CD4-positive, alpha-beta T cell treated with Interleukin-15 for 1 hour (primary cell): ENCODE data around the gene ARFGAP3.

Source experiments
- DNase-seq: peaks from one replicate; pipeline ENCODE4 v3.0.0-alpha.2; 2020

The ARFGAP3 gene

DNA sequence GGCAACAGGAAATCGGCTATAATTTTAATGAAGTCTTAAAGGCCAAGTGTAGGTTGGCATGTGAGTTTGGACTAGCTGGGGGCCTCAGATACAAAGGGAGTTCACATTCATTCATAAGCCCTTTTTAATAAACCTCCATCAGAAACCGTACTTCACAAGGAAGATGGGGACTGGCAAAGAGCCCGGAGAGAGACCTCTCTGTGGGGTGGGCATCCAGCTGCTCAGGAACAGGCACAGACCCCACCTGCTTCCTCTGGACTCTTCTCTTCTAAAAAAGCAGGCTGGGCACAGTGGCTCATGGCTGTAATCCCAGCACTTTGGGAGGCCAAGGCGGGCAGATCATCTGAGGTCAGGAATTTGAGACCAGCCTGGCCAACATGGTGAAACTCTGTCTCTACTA, 3.9 kb upstream of the ARFGAP3 start:
- DNase-seq: no peak

DNA sequence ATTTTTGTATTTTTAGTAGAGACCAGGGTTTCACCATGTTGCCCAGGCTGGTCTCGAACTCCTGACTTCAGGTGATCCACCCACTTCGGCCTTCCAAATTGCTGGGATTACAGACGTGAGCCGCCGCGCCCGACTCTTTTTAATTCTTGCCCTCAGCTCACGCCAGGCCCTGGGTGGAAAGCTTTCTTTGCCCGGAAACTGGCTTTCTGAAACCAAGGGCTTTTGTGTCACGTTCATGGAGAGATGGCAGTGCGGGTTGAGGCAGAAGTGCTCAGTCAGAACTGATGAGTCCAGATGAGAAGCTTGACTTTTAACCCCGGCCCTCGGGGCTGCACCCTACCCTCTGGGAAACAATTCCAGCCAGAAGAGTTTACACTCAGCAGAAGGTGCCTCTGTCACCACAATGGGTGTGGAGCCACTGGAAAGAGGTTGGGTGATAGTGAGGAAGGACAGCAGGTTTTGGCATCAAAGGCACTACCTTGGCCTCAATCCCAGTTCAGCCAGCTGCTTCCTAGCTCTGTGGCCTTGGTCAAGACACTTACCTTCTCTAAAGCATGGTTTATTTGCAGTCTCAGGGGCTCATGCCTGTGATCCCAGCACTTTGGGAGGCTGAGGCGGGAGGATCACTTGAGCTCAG, 890 bp upstream of the ARFGAP3 start:
- no peak for DNase-seq

DNA sequence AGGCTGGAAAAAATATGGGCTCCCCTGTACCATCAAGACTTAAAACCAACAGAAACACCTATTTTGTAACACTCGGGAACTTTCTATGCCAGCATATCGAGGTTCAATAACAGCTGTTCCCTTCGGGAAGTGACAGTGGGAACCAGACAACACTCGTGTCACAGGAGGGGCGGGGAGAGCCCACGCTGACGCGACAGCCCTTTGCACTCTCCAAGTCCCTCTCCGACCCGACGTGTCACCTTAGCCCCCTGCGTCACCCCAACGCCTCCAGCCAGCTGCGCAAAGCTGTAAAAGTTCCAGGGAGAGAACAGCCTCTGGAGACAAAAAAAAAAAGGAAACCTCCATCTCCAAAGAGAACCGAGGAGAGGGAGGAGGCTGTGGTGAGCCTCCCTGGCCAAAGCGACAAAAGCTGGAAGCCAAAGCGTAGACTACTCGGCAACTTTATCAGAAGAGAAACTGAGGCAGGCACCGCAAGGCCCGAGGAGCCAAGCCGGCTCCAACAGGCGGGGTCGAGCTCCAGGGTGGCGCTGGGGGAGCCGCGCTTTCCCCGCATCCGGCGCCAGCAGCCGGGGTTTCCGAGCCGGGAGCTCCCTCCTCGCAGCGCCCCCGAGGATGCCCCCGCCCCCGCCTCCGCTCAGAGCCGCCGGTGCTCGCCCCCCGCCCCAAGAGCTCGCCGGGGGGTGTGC, 751 bp downstream of the ARFGAP3 start:
- peak; percentile 72 for DNase-seq

DNA sequence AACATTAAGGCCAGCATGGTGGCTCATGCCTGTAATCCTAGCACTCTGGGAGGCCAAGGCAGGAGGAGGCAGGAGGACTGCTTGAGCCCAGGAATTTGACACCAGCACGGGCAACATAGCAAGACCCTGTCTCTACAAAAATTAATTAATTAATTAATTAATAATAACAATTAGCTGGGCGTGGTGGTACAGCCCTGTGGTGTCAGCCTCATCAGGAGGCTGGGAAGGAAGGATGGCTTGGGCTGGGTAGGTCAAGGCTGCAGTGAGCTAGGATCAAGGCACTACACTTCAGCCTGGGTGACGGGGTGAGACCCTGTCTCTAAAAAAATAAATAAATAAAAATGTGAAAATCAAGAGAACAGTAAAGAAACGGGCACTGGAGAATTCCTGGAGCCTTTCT, 1.4 kb downstream of the ARFGAP3 start:
- no peak for DNase-seq

DNA sequence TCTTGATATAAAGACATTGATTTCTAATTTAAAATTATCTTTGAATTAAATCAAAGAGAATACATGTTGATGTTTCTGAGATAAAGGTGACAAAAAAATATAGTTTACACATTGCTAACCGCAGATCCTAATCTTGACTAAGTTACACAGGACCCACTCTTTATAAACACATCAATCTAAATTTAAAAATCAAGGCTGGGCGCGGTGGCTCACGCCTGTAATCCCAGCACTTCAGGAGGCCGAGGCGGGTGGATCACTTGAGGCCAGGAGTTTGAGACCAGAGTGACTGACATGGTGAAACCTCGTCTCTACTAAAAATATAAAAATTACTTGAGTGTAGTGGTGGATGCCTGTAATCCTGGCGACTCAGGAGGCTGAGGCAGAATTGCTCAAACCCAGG, 1.9 kb downstream of the ARFGAP3 start:
- DNase-seq: no peak

DNA sequence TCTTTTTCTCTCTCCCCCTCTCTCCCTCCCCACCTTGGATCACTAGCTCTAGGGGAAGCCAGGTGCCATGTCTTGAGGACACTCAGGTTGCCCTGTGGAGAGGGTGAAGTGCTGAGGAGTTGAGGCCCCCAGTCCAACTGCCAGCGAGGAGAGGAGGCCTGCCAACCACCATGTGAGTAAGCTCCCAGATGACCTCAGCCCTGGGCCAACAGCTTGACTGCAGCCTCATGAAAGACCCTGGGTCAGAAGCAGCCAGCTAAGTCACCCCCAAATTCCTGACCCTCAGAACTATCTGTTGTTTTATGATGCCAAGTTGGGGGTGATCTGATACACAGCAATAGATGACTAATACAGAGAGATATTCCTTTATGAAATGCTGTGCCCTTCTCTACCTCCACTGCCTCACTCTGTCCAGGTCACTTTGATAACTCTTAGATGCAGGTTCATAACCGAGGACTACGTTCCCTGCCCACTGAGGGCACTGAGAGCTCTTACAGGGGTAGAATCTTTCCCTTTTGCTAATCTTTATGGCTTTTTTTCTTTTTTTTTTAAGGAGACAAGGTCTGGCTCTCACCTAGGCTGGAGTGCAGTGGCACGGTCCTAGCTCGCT, 8.0 kb downstream of the ARFGAP3 start:
- DNase-seq: no peak

DNA sequence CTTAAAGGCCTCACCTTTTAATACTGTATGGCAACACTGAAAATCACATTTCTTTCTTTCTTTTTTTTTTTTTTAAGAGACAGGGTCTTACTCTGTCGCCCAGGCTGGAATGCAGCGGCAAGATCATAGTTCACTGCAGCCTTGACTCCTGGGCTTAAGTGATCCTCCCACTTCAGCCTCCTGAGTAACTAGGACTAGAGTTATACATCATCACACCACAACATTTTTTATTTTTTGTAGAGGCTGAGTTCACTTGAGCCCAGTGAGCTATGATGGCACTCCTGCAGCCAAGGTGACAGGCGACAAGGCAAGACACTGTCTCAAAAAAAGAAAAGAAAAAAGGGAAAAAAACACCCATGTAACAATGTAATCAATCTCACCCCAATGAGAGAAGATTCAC, 10.0 kb downstream of the ARFGAP3 start:
- no peak for DNase-seq

DNA sequence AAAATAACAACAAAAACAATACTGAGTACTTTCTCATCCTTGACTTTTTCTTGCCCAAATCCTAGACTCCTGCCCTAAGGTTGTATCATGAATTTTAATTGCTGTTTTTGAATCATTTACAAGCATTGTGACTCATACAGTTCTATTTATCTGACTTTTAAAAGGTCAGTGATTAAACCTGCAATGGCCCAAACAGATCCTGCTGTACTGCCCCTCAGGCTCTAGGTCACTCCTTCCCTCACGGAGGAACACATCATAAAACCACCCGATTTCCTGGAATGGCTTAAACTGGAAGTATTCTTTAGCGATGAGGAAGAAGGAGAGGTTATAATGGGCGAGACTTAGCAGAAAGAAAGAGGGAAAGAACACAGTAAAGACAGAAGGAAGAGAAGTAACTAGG, 12.3 kb downstream of the ARFGAP3 start:
- no peak for DNase-seq

DNA sequence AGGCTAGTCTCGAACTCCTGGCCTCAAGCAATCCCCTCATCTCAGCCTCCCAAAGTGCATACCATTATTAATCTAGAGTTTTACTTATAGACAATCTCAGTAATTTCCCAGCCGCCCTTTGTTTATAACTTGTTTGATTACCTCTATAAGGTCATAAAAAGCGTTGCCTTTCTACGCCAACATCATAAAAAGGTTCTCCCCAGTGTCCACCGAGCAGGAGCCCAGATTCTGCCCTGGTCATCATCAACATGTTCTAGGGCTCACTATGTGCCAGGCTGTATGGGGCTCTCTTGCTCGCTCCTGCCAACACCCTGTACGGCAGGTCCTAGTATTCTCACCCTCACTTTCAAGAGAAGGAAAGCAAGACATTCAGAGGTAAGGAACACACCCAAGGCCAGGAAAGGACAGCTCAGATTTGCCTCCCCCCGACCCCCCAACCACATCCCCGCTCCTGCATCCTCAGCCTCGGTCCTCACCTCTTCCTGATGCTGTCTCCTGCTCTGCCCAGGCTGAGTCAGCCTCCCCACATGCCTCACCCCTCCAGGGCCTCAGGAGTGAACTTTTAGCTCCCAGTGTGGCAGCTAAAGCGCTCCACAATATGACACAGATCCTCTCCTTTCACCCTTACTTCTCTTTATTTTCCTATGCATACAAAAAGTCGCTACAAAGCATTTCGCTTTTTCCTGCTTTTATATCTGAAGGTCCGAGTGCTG, 14.3 kb downstream of the ARFGAP3 start:
- no peak for DNase-seq

DNA sequence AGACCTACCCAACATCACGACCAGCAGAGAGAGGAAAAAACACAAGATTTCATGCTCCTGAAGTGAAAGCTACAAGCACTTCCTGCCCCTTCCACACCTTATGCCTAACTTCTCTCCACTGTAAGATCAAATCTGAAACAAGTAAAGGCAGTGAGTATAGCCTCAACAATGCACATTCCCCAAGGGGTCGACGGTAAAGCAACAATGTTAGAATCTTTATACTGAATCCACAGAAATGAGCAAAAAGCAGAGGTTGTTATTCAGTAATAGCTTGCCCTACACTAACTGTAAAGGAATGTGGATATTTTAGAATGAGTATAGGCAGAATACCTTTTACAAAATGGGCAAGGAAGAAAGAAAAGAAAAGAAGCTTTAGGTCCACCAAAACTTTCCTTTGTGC, 15.6 kb downstream of the ARFGAP3 start:
- DNase-seq: no peak

DNA sequence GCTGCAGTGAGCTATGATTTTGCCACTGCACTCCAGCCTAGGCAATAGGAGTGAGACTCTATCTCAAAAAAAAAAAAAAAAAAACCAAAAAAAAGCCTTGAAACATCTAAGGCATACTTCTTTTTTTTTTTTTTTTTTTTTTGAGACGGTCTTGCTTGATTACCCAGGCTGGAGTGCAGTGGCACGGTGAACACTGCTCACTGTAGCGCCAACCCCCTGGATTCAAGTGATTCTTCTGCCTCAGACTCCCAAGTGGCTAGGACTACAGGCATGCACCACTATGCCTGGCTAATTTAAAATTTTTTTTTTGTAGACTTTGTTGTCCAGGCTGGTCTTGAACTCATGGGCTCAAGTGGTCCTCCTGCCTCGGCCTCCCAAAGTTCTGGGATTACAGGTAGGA, 19.5 kb downstream of the ARFGAP3 start:
- no peak for DNase-seq

DNA sequence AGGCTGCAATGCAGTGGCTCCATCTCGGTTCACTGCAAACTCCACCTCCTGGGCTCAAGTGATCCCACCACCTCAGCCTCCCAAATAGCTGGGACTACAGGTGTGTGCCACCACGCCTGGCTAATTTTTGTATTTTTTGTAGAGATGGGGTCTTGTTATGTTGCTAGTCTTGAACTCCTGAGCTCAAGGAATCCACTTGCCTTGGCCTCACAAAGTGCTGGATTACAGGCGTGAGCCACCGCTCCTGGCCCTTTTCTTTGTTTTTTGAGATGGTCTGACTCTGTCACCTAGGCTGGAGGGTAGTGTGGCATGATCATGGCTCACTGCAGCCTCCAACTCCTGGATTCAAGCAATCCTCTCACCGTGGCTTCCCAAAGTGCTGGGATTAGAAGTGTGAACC, 21.0 kb downstream of the ARFGAP3 start:
- DNase-seq: no peak

DNA sequence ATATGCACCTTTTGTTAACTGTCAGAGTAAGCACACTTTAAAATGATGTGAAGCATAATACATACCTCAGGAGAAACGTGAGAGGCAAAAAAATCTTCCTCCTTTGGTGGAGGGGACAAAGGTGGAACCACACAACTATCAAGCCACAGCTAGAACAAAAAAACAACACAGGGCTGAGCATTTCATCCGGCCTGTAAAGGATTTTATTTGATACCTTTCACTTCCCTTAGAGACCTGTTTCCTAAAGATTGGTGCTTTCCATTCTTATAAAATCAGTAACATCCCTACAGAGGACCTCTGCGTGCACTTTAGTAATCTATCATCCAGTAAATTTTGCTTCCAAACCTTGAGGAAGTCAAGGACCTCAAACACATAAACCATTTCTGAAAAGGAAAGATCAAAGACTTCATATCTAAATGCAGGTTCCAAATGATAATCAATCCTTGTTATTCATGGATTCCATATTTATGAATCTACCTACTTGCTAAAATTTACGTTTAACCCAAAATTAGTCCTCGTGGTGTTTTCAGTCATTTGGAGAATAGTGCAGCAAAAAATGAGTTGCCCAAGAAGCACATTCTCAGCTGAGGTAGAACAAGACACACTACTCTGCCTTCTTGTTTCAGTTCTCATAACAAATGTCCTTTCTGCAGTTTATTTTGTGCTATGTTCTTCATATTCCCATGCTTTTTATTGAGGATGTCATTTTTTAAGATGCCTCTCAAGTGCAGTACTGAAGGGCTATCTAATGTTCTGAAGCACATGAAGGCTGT, 22.7 kb downstream of the ARFGAP3 start:
- no peak for DNase-seq

DNA sequence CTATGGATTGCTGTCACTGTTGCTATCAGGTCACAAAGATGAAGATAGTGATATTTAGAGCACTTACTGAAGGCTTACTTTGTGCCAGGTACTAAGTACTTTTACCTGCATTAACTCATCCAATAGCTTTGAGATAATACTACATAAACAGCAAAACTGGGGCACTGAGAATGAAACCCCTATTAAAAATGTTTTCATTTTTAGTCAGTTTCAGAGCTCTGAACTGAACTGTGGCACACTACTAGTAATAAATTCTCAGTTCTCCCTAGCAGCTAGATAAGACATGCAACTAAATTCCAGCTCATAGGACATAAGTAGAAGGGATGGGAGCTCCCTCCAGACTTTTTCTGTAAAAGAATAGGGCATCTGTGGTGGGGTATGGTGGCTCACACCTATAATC, 24.0 kb downstream of the ARFGAP3 start:
- DNase-seq: no peak

DNA sequence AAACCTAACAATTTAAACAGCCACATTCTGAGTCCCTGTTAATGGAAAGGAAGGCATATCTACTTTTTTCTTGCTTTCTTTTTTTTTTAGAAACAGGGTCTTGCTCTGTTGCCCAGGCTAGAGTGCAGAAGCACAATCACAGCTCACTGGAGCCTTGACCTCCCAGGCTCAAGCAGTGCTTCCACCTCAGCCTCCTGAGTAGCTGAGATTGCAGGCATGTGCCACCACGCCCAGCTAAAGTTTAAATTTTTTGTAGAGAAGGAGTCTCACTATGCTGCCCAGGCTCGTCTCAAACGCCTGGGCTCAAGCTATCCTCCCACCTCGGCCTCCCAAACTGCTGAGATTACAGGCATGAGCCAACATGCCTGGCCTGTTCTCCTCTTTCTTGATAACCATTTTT, 25.4 kb downstream of the ARFGAP3 start:
- DNase-seq: no peak

DNA sequence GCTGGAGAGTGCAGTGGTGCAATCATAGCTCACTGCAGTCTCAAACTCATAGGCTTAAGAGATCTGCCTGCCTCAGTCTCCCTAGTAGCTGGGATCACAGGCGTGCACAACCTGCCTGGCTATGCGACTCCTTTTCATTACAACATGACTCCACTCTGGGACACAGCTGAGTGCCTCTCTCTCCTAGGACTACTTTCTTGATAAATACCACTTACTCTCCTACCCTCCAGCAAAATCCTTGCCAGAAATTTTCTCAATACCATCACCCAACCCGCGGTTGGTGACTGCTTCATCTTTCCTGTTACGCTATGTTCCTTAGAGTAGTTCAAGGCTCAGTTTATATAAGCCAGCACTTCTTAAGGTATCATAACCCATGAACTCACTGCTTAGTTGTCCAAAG, 26.9 kb downstream of the ARFGAP3 start:
- DNase-seq: no peak

DNA sequence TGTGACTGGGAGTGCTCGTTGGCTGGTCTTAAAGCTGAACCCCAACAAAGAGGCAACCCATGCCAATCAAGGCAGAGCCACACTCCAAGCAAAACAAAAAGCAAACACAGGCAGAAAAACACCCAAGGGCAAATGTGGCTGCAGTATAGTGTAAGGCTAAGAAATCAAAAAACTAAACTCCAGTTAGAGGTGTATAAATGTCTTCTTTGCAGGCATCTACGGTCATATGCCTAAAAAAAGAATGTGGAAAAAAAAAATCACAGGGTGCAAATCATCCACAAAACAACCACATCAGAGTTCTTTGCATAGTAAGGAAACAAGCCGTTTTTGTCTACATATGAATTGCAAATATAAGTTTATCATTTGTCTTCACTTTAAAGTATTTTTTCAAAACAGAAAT, 27.8 kb downstream of the ARFGAP3 start:
- no peak for DNase-seq

DNA sequence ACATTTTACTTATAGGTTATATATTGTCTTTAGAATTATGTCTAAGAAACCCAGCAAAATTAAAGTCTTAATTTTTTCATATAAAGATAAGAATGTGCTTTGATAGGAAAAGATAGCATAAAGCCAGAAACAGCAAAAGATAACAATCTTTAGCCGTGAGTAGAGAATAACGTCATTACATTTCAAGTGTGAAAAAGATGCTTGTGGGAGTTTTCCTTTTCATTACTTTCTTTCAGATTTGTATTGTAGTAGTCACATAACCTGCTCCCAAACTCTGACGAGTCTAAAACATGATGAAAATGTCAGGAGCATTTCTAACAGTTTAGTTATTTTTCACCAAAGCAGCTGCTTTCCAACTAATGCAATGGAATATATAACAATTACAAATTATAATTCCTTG, 31.3 kb downstream of the ARFGAP3 start:
- no peak for DNase-seq

DNA sequence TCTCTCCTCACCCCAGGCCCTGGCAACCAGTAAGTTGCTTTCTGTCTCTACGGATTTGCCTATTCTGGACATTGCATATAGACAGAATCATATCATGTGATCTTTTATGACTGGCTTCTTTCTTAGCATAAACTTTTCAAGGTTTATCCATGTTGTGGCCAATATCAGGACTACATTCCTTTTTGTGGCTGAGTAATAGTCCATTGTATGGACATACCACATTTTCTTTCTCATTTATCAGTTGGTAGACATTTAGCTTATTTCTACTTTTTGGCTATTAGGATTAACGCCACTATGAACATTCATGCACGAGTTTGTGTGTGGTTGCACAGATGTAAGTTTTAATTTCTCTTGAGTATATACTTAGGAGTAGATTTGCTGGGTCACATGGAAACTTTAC, 35.7 kb downstream of the ARFGAP3 start:
- no peak for DNase-seq

DNA sequence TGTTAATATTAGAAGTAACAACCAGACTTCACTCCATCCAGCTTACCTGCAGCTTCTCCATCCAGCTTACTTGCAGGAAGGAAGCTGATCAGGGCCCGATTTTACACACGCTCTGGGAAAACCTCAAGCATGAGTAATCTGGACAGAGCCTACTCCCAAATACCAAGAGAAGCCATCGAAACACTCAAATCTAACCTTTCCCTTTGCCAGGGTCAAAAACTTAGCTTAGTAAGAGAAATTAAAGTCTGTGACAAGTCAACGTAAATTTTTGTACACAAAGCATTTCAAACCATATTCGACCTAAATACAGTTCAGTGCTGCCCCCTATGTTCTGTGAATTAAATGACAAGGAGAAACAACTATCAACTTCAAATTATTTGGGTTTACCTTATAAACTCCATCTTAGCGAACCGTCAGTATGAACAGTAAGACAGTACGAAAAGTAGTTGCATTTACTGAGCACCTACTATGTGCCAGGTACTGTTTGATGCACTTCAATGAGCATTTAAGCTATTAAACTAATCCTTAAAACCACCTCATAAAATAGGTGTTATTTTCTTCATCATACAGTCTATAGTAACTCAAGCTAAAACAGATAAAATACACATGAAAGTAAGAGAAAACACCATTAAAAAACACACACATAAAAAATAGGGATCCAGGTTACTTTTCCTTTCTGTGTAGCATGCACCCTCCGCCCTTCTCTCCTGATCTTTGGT, 36.9 kb downstream of the ARFGAP3 start:
- no peak for DNase-seq

DNA sequence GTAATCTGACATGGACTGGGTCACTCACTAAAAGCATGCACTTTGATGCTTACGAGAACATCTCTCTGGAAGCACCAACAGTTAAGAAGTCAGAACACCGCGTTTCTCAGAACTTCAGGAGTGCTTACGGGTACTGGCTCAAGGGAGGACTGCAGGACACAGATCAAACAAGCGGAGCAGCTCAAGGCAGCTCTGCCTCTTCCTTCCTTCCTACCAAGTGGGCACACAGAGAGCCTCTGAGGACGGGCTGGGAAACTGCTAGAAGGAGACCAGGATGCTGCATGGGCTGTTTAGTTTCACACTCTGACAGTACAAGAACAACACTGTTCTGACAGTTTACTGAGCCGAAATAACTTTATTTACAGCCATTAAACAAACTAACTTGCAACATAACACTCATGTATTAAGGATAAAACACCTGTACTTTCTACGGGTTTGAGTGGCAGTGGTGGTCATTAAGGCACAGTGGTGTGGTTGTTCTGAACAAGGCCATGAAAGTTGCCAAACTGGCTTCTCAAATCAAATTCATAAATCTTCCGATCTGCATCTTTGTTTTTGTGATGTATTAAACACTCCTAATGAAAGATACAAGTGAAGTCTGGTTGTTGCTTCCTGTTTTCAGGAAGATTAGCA, 37.5 kb downstream of the ARFGAP3 start:
- no peak for DNase-seq

DNA sequence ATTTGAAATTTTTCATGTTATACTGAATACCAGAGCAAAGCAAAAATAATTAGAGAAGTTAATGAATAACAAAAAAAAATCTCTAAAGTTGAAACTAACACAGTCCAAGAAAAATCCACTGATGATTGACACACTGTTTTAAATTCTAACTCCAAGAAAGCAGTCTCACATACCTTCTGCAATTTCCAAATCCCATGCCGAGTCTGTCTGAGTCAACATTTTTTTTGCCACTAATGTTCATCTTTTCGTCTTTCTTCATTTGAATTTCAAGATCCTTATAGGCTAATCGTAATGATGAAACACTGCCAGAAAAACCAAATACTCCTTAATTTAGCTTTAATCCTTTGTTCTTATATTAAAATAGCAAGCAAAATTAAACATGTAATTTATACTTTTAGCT, 39.5 kb downstream of the ARFGAP3 start:
- DNase-seq: no peak
